HepG2 (cell line): Measurements from ENCODE around the gene CAB39. TPM values are rescaled to one million over a fixed set of nuclear protein-coding genes. Genes with fewer than 3 reads are reported as not detected.

Experiments
- EHMT2 ChIP-seq: fragments of 200-600 bp; sonication (generic); IDR thresholded peaks from 2 replicates; pipeline ENCODE4 v1.7.0; 2017; ENCODE audit warnings: antibody characterized with exemption, low read depth, low read length, borderline replicate concordance
- ELF1 ChIP-seq: sonication (generic); formaldehyde crosslinking; IDR thresholded peaks from 2 replicates; pipeline ENCODE4 v1.4.0; 2020; ENCODE audit warnings: missing genetic modification reagents
- MAFG ChIP-seq: sonication (generic); formaldehyde crosslinking; IDR thresholded peaks from 2 replicates; pipeline ENCODE4 v1.5.1; 2020; ENCODE audit warnings: mild to moderate bottlenecking, missing genetic modification reagents
- NR2C2 ChIP-seq: sonication (generic); formaldehyde crosslinking; IDR thresholded peaks from 2 replicates; pipeline ENCODE4 v1.4.0; 2020; ENCODE audit warnings: missing genetic modification reagents, mild to moderate bottlenecking, moderate library complexity, borderline replicate concordance
- SETDB1 ChIP-seq: sonication (generic); formaldehyde crosslinking; IDR thresholded peaks from 2 replicates; pipeline ENCODE4 v1.5.1; 2020; ENCODE audit warnings: missing genetic modification reagents, mild to moderate bottlenecking, borderline replicate concordance
- TOE1 ChIP-seq: sonication (generic); formaldehyde crosslinking; IDR thresholded peaks from 2 replicates; pipeline ENCODE4 v1.4.0; 2020; ENCODE audit warnings: mild to moderate bottlenecking, missing genetic modification reagents
- ZNF20 ChIP-seq: sonication (generic); formaldehyde crosslinking; IDR thresholded peaks from 2 replicates; pipeline ENCODE4 v1.4.0; 2020; ENCODE audit warnings: mild to moderate bottlenecking, moderate library complexity, missing genetic modification reagents
- polyA plus RNA-seq, 8 experiments: library from polyadenylated mRNA; depleted of rRNA in 3 of 8; stranded (reverse) in 7 of 8; unstranded in 1 of 8; fragments of >200 nt; fragmentation: Illumina TruSeq in 4 of 8; extraction: Trizol in 4 of 8; gene quantifications; 2 replicates each; pipeline versions ENCODE4 v1.2.1 to v1.2.3, GENCODE V29; 2011 to 2016; ENCODE audit warnings: low read depth in 4 of 8, missing spikeins in 1 of 8, mixed read lengths in 1 of 8; ENCODE audit not compliant: insufficient read depth in 1 of 8
- total RNA-seq, 5 experiments: library from RNA; depleted of rRNA; stranded (reverse); fragments of >200 nt; fragmentation: Illumina TruSeq; extraction: Trizol; gene quantifications; 2 replicates each; pipeline ENCODE4 v1.2.3, GENCODE V29; 2016; ENCODE audit warnings: low read depth in 1 of 5
- TF ChIP-seq, protein P1 (sequence below): sonication (generic); formaldehyde crosslinking; IDR thresholded peaks from 2 replicates; pipeline ENCODE4 v1.4.0; 2020; ENCODE audit warnings: missing genetic modification reagents
- TF ChIP-seq, protein P2 (sequence below): sonication (generic); formaldehyde crosslinking; IDR thresholded peaks from 2 replicates; pipeline ENCODE4 v1.4.0; 2020; ENCODE audit warnings: missing genetic modification reagents
- TF ChIP-seq, protein P3 (sequence below): IDR thresholded peaks from 2 replicates; pipeline ENCODE4 v1.6.1; 2016
- TF ChIP-seq, protein P4 (sequence below): sonication (generic); formaldehyde crosslinking; IDR thresholded peaks from 2 replicates; pipeline ENCODE4 v1.5.1; 2020; ENCODE audit warnings: missing genetic modification reagents, mild to moderate bottlenecking, borderline replicate concordance
- TF ChIP-seq, protein P5 (sequence below): sonication (generic); formaldehyde crosslinking; IDR thresholded peaks from 2 replicates; pipeline ENCODE4 v1.4.0; 2020; ENCODE audit warnings: missing genetic modification reagents
- TF ChIP-seq, protein P6 (sequence below): sonication (generic); formaldehyde crosslinking; IDR thresholded peaks from 2 replicates; pipeline ENCODE4 v1.4.0; 2020; ENCODE audit warnings: mild to moderate bottlenecking, missing genetic modification reagents, borderline replicate concordance

CAB39 gene
- total and polyA plus RNA-seq, 2 of the 13 experiments (the other 11 are each of a cell fraction or from before 2014, with no cell fraction given): 19.3 to 45.3 TPM

DNA sequence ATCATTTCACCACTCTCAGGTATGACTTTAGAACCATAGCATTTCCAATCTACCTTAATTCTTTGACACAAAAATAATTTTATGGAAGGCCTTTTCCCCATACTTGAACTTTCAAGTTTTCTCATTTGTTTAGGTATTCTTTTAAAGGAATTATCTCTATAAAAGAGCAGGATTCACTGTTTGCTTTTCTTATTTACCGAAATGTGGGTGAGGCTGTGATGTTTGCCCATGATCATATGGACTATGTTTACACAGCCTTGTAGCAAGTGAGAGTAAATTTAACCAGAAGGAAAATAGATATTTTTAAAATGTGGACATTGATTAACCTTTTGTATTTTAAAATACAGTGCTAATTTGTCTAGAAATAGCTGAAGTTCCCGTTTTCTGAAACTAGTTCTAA lies 26.3 kb downstream of the CAB39 start (continued):
- TF ChIP-seq, protein P1, sequence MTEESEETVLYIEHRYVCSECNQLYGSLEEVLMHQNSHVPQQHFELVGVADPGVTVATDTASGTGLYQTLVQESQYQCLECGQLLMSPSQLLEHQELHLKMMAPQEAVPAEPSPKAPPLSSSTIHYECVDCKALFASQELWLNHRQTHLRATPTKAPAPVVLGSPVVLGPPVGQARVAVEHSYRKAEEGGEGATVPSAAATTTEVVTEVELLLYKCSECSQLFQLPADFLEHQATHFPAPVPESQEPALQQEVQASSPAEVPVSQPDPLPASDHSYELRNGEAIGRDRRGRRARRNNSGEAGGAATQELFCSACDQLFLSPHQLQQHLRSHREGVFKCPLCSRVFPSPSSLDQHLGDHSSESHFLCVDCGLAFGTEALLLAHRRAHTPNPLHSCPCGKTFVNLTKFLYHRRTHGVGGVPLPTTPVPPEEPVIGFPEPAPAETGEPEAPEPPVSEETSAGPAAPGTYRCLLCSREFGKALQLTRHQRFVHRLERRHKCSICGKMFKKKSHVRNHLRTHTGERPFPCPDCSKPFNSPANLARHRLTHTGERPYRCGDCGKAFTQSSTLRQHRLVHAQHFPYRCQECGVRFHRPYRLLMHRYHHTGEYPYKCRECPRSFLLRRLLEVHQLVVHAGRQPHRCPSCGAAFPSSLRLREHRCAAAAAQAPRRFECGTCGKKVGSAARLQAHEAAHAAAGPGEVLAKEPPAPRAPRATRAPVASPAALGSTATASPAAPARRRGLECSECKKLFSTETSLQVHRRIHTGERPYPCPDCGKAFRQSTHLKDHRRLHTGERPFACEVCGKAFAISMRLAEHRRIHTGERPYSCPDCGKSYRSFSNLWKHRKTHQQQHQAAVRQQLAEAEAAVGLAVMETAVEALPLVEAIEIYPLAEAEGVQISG (CRISPR knock-in tag): no peak
- TF ChIP-seq, protein P2, sequence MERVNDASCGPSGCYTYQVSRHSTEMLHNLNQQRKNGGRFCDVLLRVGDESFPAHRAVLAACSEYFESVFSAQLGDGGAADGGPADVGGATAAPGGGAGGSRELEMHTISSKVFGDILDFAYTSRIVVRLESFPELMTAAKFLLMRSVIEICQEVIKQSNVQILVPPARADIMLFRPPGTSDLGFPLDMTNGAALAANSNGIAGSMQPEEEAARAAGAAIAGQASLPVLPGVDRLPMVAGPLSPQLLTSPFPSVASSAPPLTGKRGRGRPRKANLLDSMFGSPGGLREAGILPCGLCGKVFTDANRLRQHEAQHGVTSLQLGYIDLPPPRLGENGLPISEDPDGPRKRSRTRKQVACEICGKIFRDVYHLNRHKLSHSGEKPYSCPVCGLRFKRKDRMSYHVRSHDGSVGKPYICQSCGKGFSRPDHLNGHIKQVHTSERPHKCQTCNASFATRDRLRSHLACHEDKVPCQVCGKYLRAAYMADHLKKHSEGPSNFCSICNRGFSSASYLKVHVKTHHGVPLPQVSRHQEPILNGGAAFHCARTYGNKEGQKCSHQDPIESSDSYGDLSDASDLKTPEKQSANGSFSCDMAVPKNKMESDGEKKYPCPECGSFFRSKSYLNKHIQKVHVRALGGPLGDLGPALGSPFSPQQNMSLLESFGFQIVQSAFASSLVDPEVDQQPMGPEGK (CRISPR knock-in tag): peak; percentile 55; the same call in 1 of the 2 replicates
- TF ChIP-seq, protein P3, sequence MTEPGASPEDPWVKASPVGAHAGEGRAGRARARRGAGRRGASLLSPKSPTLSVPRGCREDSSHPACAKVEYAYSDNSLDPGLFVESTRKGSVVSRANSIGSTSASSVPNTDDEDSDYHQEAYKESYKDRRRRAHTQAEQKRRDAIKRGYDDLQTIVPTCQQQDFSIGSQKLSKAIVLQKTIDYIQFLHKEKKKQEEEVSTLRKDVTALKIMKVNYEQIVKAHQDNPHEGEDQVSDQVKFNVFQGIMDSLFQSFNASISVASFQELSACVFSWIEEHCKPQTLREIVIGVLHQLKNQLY (CRISPR knock-in tag): peak; percentile 96
- TF ChIP-seq, protein P4, sequence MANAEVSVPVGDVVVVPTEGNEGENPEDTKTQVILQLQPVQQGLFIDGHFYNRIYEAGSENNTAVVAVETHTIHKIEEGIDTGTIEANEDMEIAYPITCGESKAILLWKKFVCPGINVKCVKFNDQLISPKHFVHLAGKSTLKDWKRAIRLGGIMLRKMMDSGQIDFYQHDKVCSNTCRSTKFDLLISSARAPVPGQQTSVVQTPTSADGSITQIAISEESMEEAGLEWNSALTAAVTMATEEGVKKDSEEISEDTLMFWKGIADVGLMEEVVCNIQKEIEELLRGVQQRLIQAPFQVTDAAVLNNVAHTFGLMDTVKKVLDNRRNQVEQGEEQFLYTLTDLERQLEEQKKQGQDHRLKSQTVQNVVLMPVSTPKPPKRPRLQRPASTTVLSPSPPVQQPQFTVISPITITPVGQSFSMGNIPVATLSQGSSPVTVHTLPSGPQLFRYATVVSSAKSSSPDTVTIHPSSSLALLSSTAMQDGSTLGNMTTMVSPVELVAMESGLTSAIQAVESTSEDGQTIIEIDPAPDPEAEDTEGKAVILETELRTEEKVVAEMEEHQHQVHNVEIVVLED: peak; percentile 52; the same call in 1 of the 2 replicates
- no peak for TF ChIP-seq ZNF20 (CRISPR knock-in tag)
- TF ChIP-seq NR2C2 (CRISPR knock-in tag): no peak
- TF ChIP-seq EHMT2: no peak
- no peak for TF ChIP-seq SETDB1 (CRISPR knock-in tag)
- no peak for TF ChIP-seq MAFG (CRISPR knock-in tag)
- TF ChIP-seq, protein P5, sequence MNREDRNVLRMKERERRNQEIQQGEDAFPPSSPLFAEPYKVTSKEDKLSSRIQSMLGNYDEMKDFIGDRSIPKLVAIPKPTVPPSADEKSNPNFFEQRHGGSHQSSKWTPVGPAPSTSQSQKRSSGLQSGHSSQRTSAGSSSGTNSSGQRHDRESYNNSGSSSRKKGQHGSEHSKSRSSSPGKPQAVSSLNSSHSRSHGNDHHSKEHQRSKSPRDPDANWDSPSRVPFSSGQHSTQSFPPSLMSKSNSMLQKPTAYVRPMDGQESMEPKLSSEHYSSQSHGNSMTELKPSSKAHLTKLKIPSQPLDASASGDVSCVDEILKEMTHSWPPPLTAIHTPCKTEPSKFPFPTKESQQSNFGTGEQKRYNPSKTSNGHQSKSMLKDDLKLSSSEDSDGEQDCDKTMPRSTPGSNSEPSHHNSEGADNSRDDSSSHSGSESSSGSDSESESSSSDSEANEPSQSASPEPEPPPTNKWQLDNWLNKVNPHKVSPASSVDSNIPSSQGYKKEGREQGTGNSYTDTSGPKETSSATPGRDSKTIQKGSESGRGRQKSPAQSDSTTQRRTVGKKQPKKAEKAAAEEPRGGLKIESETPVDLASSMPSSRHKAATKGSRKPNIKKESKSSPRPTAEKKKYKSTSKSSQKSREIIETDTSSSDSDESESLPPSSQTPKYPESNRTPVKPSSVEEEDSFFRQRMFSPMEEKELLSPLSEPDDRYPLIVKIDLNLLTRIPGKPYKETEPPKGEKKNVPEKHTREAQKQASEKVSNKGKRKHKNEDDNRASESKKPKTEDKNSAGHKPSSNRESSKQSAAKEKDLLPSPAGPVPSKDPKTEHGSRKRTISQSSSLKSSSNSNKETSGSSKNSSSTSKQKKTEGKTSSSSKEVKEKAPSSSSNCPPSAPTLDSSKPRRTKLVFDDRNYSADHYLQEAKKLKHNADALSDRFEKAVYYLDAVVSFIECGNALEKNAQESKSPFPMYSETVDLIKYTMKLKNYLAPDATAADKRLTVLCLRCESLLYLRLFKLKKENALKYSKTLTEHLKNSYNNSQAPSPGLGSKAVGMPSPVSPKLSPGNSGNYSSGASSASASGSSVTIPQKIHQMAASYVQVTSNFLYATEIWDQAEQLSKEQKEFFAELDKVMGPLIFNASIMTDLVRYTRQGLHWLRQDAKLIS (CRISPR knock-in tag): no peak
- peak; percentile 93; the same call in 1 of the 2 replicates for TF ChIP-seq TOE1 (CRISPR knock-in tag)
- TF ChIP-seq, protein P6, sequence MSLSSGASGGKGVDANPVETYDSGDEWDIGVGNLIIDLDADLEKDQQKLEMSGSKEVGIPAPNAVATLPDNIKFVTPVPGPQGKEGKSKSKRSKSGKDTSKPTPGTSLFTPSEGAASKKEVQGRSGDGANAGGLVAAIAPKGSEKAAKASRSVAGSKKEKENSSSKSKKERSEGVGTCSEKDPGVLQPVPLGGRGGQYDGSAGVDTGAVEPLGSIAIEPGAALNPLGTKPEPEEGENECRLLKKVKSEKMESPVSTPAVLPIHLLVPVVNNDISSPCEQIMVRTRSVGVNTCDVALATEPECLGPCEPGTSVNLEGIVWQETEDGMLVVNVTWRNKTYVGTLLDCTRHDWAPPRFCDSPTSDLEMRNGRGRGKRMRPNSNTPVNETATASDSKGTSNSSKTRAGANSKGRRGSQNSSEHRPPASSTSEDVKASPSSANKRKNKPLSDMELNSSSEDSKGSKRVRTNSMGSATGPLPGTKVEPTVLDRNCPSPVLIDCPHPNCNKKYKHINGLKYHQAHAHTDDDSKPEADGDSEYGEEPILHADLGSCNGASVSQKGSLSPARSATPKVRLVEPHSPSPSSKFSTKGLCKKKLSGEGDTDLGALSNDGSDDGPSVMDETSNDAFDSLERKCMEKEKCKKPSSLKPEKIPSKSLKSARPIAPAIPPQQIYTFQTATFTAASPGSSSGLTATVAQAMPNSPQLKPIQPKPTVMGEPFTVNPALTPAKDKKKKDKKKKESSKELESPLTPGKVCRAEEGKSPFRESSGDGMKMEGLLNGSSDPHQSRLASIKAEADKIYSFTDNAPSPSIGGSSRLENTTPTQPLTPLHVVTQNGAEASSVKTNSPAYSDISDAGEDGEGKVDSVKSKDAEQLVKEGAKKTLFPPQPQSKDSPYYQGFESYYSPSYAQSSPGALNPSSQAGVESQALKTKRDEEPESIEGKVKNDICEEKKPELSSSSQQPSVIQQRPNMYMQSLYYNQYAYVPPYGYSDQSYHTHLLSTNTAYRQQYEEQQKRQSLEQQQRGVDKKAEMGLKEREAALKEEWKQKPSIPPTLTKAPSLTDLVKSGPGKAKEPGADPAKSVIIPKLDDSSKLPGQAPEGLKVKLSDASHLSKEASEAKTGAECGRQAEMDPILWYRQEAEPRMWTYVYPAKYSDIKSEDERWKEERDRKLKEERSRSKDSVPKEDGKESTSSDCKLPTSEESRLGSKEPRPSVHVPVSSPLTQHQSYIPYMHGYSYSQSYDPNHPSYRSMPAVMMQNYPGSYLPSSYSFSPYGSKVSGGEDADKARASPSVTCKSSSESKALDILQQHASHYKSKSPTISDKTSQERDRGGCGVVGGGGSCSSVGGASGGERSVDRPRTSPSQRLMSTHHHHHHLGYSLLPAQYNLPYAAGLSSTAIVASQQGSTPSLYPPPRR (CRISPR knock-in tag): peak; percentile 99
- no peak for TF ChIP-seq ELF1 (CRISPR knock-in tag)
